Stomach (tissue), 9 donors: ENCODE measurements around the gene ENO2. TPM values are rescaled to one million over a fixed set of nuclear protein-coding genes. Genes with fewer than 3 reads are reported as not detected.

Experiments
- DNase-seq, 2 donors: peaks; one replicate each; pipeline versions ENCODE4 v3.0.0 to v3.0.0-alpha.2; 2013 to 2019
- H3K27ac ChIP-seq, 5 donors: fragments of 200-600 bp in 4 of 5; sonication (generic) in 4 of 5; one replicate each; pipeline ENCODE4 v1.5.1; 2013 to 2019; ENCODE audit warnings: mild to moderate bottlenecking in 1 of 5, moderate library complexity in 1 of 5
- H3K27me3 ChIP-seq, 3 donors: fragments of 200-600 bp; sonication (generic); one replicate each; pipeline ENCODE4 v1.5.1; 2017 to 2019; ENCODE audit warnings: mixed run types in 1 of 3
- H3K36me3 ChIP-seq, 4 donors: fragments of 200-600 bp; sonication (generic); 1 replicate in 3 of 4; 2 replicates in 1 of 4; pipeline ENCODE4 v1.5.1; 2016 to 2019
- H3K4me1 ChIP-seq, 4 donors: fragments of 200-600 bp; sonication (generic); one replicate each; pipeline ENCODE4 v1.5.1; 2016 to 2019
- H3K4me3 ChIP-seq, 4 donors: fragments of 200-600 bp; sonication (generic) in 3 of 4; one replicate each; pipeline ENCODE4 v1.5.1; 2016 to 2019; ENCODE audit warnings: mild to moderate bottlenecking in 1 of 4
- H3K9me3 ChIP-seq, 4 donors: fragments of 200-600 bp; sonication (generic); one replicate each; pipeline ENCODE4 v1.5.1; 2016 to 2019
- EP300 ChIP-seq: sonication (generic); formaldehyde crosslinking; IDR thresholded peaks from one replicate; pipeline ENCODE4 v1.6.1; 2017; ENCODE audit warnings: antibody characterized with exemption
- POLR2A ChIP-seq, 4 donors: fragments of 450-650 bp; IDR thresholded peaks; one replicate each; pipeline ENCODE4 v1.6.1; 2016; ENCODE audit warnings: antibody characterized with exemption in 4 of 4, control low read depth in 2 of 4, mild to moderate bottlenecking in 1 of 4, moderate library complexity in 1 of 4
- POLR2AphosphoS5 ChIP-seq, 3 donors: sonication (generic); formaldehyde crosslinking; IDR thresholded peaks; one replicate each; pipeline ENCODE4 v1.6.1; 2016; ENCODE audit warnings: antibody characterized with exemption in 3 of 3
- WGBS, 5 donors: extraction: QIAGEN DNeasy Blood & Tissue Kit in 3 of 5; methylation state at CpG; one replicate each; pipeline versions ENCODE4 v1.1.5 to v1.1.7; 2013 to 2018; 5-methylcytosine and 5-hydroxymethylcytosine counted together
- intact Hi-C: fragments of 100-400 bp; cut with DNase I; formaldehyde crosslinking; loops from one replicate; pipeline ENCODE4 v1.15.1; 2023; ENCODE audit warnings: low total_unique reads
- polyA plus RNA-seq, 3 donors: library from polyadenylated mRNA; stranded (reverse); fragments of 200-250 nt; gene quantifications; one replicate each; pipeline ENCODE4 v1.2.3, GENCODE V29; 2013
- total RNA-seq, 5 donors: library from RNA; depleted of rRNA; stranded (reverse); fragments of >200 nt; gene quantifications; one replicate each; pipeline versions ENCODE4 v1.1.0 to v1.2.3, GENCODE V29; 2014 to 2016
- TF ChIP-seq, protein P1 (sequence below), 7 experiments: fragments of 450-650 bp in 4 of 7; fragments of 200-600 bp in 3 of 7; sonication (generic) in 3 of 7; IDR thresholded peaks; one replicate each; pipeline ENCODE4 v1.5.1; 2016 to 2019; ENCODE audit warnings: antibody characterized with exemption in 7 of 7, control low read depth in 2 of 7, mild to moderate bottlenecking in 1 of 7
- donor health status: healthy with polysubstance abuse.
- donor health status: Bipolar disorder and iron deficiency.
- donor health status: healthy.

The ENO2 gene
- total and polyA plus RNA-seq, 8 donors, result 2.3 to 62.9 (median 9.7) TPM

DNA sequence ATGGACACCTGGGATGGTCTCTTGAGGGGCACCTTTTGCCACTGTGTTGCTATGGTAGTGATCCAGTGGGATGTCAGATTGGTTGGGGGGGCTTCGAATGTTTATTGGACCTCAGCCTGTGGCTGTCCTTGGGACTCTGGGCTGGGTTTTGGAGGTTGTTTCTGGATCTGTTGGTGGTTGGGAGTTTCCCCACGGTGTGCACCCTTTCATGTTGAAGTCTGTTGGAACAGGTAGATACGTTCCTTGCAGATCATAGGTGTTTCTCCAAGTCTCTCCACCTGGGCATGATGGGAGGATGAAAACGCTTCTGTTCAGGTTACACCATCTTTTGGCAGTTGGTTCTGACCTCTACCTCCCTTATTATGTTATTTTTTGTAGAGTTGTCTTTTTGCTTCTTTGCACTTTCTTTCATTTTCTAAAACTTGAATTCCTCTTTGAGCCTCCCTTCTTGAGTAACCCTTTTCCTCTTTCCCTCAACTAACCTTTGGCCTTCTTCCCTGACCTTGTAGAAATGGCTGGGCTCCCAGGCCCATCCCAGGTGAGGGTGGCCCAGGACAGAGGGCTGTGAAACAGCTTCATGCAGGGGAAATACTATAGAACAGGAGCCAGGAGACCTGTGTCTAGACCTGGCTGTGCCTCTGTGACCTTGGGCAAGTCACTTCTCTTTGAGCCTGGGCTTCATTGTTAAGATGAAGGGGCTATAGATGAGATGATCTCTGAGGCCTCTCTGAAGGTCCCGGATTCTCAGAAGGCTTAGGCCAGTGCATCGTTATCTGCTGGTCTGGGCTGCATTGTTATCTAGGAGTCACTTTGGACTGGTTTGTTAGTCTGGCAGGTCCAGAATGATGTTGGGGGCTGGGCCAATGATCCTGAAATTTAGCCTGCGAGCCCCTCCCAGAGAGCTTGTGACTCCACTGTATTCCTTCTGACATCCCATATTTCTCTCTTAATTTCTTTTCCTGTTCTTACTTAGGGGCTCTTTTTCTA lies 15.4 kb downstream of the ENO2 start:
- peak overlapping the region; percentile 90 to 99 (median 97) for H3K27ac ChIP-seq
- no peak for DNase-seq
- no peaks in the 10 kb centered on the region for H3K27me3 ChIP-seq
- H3K36me3 ChIP-seq, result peaks cover 9 to 22% (median 16%) of the 10 kb centered on the region in 4 donors
- TF ChIP-seq, protein P1, sequence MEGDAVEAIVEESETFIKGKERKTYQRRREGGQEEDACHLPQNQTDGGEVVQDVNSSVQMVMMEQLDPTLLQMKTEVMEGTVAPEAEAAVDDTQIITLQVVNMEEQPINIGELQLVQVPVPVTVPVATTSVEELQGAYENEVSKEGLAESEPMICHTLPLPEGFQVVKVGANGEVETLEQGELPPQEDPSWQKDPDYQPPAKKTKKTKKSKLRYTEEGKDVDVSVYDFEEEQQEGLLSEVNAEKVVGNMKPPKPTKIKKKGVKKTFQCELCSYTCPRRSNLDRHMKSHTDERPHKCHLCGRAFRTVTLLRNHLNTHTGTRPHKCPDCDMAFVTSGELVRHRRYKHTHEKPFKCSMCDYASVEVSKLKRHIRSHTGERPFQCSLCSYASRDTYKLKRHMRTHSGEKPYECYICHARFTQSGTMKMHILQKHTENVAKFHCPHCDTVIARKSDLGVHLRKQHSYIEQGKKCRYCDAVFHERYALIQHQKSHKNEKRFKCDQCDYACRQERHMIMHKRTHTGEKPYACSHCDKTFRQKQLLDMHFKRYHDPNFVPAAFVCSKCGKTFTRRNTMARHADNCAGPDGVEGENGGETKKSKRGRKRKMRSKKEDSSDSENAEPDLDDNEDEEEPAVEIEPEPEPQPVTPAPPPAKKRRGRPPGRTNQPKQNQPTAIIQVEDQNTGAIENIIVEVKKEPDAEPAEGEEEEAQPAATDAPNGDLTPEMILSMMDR (IDR thresholded peaks at IDR 0.05), result no peak
- no peak for TF ChIP-seq EP300
- TF ChIP-seq POLR2A (IDR thresholded peaks at IDR 0.05), result no peak
- TF ChIP-seq POLR2AphosphoS5 (IDR thresholded peaks at IDR 0.05), result no peak
- H3K4me3 ChIP-seq, result peak overlapping the region; percentile 64 to 95 (median 86)
- peaks cover 52 to 89% (median 74%) of the 10 kb centered on the region in 4 donors for H3K4me1 ChIP-seq
- intact Hi-C loops, result no loop called here
- WGBS, 5 donors, result 32 to 39% (median 34%) methylated on average over 7 of the region's 7 CpGs
- H3K9me3 ChIP-seq, result no peaks in the 10 kb centered on the region

DNA sequence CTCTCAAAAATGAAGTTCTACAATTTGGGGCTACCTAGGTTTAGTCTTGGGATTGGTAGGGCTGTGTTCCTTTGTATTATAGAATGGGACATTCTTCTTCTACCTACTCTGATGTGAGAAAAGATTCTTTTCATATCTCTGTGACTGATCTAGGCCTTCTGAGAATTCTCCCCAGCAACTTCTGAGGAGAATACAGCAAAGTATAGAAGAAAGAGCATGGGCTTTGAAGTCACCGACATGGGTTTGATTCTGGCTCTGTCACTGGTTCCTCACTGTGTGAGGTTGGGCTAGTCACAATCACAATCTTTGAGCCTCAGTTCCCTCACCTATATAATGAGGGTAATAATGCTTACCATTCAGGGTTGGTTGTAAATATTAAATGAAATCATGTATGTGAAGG lies 18.4 kb downstream of the ENO2 start:
- H3K27ac ChIP-seq, result peak overlapping the region in 4 of 5 donors; percentile 36 to 98 (median 74)
- intact Hi-C loops, result no loop called here
- no peaks in the 10 kb centered on the region for H3K27me3 ChIP-seq
- H3K36me3 ChIP-seq, result peaks cover 20 to 44% (median 36%) of the 10 kb centered on the region in 4 donors
- no peak for DNase-seq
- TF ChIP-seq POLR2AphosphoS5 (IDR thresholded peaks at IDR 0.05) (no peak), EP300 (no peak), POLR2A (IDR thresholded peaks at IDR 0.05) (no peak)
- TF ChIP-seq, protein P1 (IDR thresholded peaks at IDR 0.05), result no peak
- no peak overlapping the region for H3K4me3 ChIP-seq
- WGBS, 5 donors, result 49 to 76% (median 64%) methylated on average over 1 of the region's 1 CpG
- H3K4me1 ChIP-seq, result peaks cover 37 to 91% (median 69%) of the 10 kb centered on the region in 4 donors
- H3K9me3 ChIP-seq, result no peaks in the 10 kb centered on the region

DNA sequence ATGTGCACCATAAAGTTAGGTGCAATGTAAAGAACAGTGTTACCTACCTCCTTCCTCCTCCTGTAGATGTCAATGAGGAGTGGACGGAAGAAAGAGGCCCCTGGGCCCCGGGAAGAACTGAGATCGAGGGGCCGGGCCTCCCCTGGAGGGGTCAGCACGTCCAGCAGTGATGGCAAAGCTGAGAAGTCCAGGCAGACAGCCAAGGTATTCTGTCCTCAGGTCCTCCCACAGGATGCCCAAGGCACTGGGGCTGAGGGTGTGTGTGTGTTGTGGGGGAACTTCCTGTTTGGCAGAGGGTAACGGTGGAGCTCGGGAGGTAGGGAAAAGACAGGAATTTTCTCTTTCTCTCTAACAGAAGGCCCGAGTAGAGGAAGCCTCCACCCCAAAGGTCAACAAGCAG lies 19.7 kb downstream of the ENO2 start:
- WGBS, 5 donors, result 23 to 41% (median 28%) methylated on average over 8 of the region's 8 CpGs
- Histone ChIP-seq H3K4me3 (no peak overlapping the region), H3K27ac (peak overlapping the region; percentile 37 to 98 (median 70)), H3K4me1 (peaks cover 45 to 97% (median 78%) of the 10 kb centered on the region in 4 donors), H3K36me3 (peaks cover 20 to 45% (median 42%) of the 10 kb centered on the region in 4 donors), H3K27me3 (no peaks in the 10 kb centered on the region), H3K9me3 (no peaks in the 10 kb centered on the region)
- peak in 1 of 3 donors; percentile 15 for TF ChIP-seq POLR2AphosphoS5 (IDR thresholded peaks at IDR 0.05)
- no peak for TF ChIP-seq POLR2A (IDR thresholded peaks at IDR 0.05)
- TF ChIP-seq, protein P1 (IDR thresholded peaks at IDR 0.05), result no peak
- no peak for TF ChIP-seq EP300
- intact Hi-C loops, result no loop called here
- DNase-seq, result peak in 1 of 2 donors; percentile 55

DNA sequence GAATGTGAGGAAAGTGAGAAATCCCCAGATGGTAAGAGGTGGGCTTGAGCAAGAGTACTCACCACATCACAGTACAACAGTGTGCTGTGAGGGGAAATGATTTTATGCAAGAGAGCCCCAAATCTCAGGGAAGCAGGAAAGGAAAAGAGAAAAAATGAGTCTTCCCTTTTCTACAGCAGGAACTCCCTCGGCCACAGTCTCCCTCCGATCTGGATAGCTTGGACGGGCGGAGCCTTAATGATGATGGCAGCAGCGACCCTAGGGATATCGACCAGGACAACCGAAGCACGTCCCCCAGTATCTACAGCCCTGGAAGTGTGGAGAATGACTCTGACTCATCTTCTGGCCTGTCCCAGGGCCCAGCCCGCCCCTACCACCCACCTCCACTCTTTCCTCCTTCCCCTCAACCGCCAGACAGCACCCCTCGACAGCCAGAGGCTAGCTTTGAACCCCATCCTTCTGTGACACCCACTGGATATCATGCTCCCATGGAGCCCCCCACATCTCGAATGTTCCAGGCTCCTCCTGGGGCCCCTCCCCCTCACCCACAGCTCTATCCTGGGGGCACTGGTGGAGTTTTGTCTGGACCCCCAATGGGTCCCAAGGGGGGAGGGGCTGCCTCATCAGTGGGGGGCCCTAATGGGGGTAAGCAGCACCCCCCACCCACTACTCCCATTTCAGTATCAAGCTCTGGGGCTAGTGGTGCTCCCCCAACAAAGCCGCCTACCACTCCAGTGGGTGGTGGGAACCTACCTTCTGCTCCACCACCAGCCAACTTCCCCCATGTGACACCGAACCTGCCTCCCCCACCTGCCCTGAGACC lies 21.2 kb downstream of the ENO2 start:
- intact Hi-C loops, result no loop called here
- H3K27ac ChIP-seq, result peak overlapping the region; percentile 9 to 98 (median 91)
- H3K9me3 ChIP-seq, result no peaks in the 10 kb centered on the region
- peaks cover 30 to 95% (median 68%) of the 10 kb centered on the region in 4 donors for H3K4me1 ChIP-seq
- 63 to 77% (median 67%) methylated on average over 12 to 14 of the region's 14 CpGs for WGBS, 5 donors
- H3K27me3 ChIP-seq, result no peaks in the 10 kb centered on the region
- peaks cover 20 to 57% (median 53%) of the 10 kb centered on the region in 4 donors for H3K36me3 ChIP-seq
- no peak for DNase-seq
- no peak overlapping the region for H3K4me3 ChIP-seq
- TF ChIP-seq EP300 (no peak), POLR2AphosphoS5 (IDR thresholded peaks at IDR 0.05) (no peak), POLR2A (IDR thresholded peaks at IDR 0.05) (no peak)
- TF ChIP-seq, protein P1 (IDR thresholded peaks at IDR 0.05), result no peak
